GM23338 (cell line): Measurements from ENCODE around the gene CAPN14. TPM values are rescaled to one million over a fixed set of nuclear protein-coding genes. Genes with fewer than 3 reads are reported as not detected.

Source experiments
- ATAC-seq: fragments of 200-7000 bp; cut with Tn5 transposase; 3 replicates; pipeline ENCODE4 v1.9.1; 2020
- DNase-seq: peaks from one replicate; pipeline ENCODE4 v3.0.0-alpha.2; 2015; ENCODE audit warnings: low spot score
- H2AFZ ChIP-seq: fragments of 200-600 bp; sonication (generic); 2 replicates; pipeline ENCODE4 v1.8.0; 2016; ENCODE audit warnings: antibody characterized with exemption, mild to moderate bottlenecking, moderate library complexity
- H3F3A ChIP-seq: fragments of 200-600 bp; sonication (generic); replicated peaks from 2 replicates; pipeline ENCODE4 v1.8.0; 2017; ENCODE audit warnings: antibody characterized with exemption, mixed run types, low read depth
- H3K27ac ChIP-seq: fragments of 200-600 bp; sonication (generic); 2 replicates; pipeline ENCODE4 v1.6.1; 2016; ENCODE audit warnings: low read depth
- H3K27me3 ChIP-seq: fragments of 200-600 bp; sonication (generic); 2 replicates; pipeline ENCODE4 v1.8.0; 2016; ENCODE audit warnings: mild to moderate bottlenecking, mixed run types, moderate library complexity; ENCODE audit not compliant: insufficient read depth
- H3K36me3 ChIP-seq: fragments of 200-600 bp; sonication (generic); 2 replicates; pipeline ENCODE4 v1.8.0; 2016; ENCODE audit warnings: mild to moderate bottlenecking; ENCODE audit not compliant: insufficient read depth
- H3K4me1 ChIP-seq: fragments of 200-600 bp; sonication (generic); 2 replicates; pipeline ENCODE4 v1.8.0; 2016; ENCODE audit warnings: mild to moderate bottlenecking, moderate library complexity; ENCODE audit not compliant: insufficient read depth
- H3K4me2 ChIP-seq: fragments of 200-600 bp; sonication (generic); 2 replicates; pipeline ENCODE4 v1.7.1; 2017; ENCODE audit warnings: mixed run types
- H3K4me3 ChIP-seq: fragments of 200-600 bp; sonication (generic); 2 replicates; pipeline ENCODE4 v1.6.1; 2016; ENCODE audit warnings: mixed run types
- H3K79me2 ChIP-seq: fragments of 200-600 bp; sonication (generic); replicated peaks from 2 replicates; pipeline ENCODE4 v1.8.0; 2017; ENCODE audit warnings: mild to moderate bottlenecking; ENCODE audit not compliant: insufficient read depth
- H3K9me2 ChIP-seq: fragments of 200-600 bp; sonication (generic); 2 replicates; pipeline ENCODE4 v1.8.0; 2017; ENCODE audit not compliant: insufficient read depth
- H4K20me1 ChIP-seq: fragments of 200-600 bp; sonication (generic); replicated peaks from 2 replicates; pipeline ENCODE4 v1.8.0; 2017; ENCODE audit warnings: mild to moderate bottlenecking; ENCODE audit not compliant: insufficient read depth
- H3K27ac Mint-ChIP-seq: 2 replicates; pipeline ENCODE4 v1.8.0; 2020; ENCODE audit warnings: inconsistent platforms, mild to moderate bottlenecking, moderate library complexity, mixed read lengths
- H3K27me3 Mint-ChIP-seq: 3 replicates; pipeline ENCODE4 v1.8.0; 2022; ENCODE audit warnings: low read depth, mild to moderate bottlenecking, moderate library complexity, mixed read lengths, inconsistent platforms; ENCODE audit not compliant: insufficient read depth, poor library complexity
- H3K36me3 Mint-ChIP-seq: 3 replicates; pipeline ENCODE4 v1.8.0; 2021; ENCODE audit warnings: low read depth, mild to moderate bottlenecking, inconsistent platforms, moderate library complexity, mixed read lengths
- H3K4me1 Mint-ChIP-seq: 3 replicates; pipeline ENCODE4 v1.8.0; 2020; ENCODE audit warnings: mild to moderate bottlenecking, inconsistent platforms, mixed read lengths
- H3K4me3 Mint-ChIP-seq: 3 replicates; pipeline ENCODE4 v1.8.0; 2021; ENCODE audit warnings: moderate library complexity, mild to moderate bottlenecking, inconsistent platforms, mixed read lengths
- H3K9me3 Mint-ChIP-seq: 3 replicates; pipeline ENCODE4 v1.8.0; 2020; ENCODE audit warnings: moderate library complexity, mild to moderate bottlenecking, inconsistent platforms, mixed read lengths
- EZH2 ChIP-seq: fragments of 200-600 bp; sonication (generic); IDR thresholded peaks from one replicate; pipeline ENCODE4 v1.8.0; 2017; ENCODE audit warnings: antibody characterized with exemption, mild to moderate bottlenecking, low read depth; ENCODE audit not compliant: unreplicated experiment
- JUNB ChIP-seq: IDR thresholded peaks from one replicate; pipeline ENCODE4 v1.6.1; 2016; ENCODE audit warnings: antibody characterized with exemption; ENCODE audit not compliant: unreplicated experiment
- POLR2AphosphoS5 ChIP-seq: IDR thresholded peaks from 2 replicates; pipeline ENCODE4 v1.6.1; 2016; ENCODE audit warnings: antibody characterized with exemption, low read depth
- REST ChIP-seq: IDR thresholded peaks from one replicate; pipeline ENCODE4 v1.6.1; 2018; ENCODE audit warnings: antibody characterized with exemption; ENCODE audit not compliant: unreplicated experiment
- STAT1 ChIP-seq: IDR thresholded peaks from one replicate; pipeline ENCODE4 v1.6.1; 2016; ENCODE audit warnings: antibody characterized with exemption; ENCODE audit not compliant: unreplicated experiment
- ZNF114 ChIP-seq: fragments of 250-450 bp; sonication (Bioruptor Pico); IDR thresholded peaks from 2 replicates; pipeline ENCODE4 v1.5.0; 2020; ENCODE audit warnings: mild to moderate bottlenecking, moderate library complexity
- ZNF462 ChIP-seq: fragments of 250-450 bp; sonication (Bioruptor Pico); IDR thresholded peaks from 2 replicates; pipeline ENCODE4 v1.5.0; 2020; ENCODE audit warnings: mild to moderate bottlenecking, moderate library complexity
- long read RNA-seq: library from polyadenylated mRNA; unstranded; transcript quantifications from one replicate; pipeline ENCODE4 v2.0.0, GENCODE V29; 2020; ENCODE audit not compliant: unreplicated experiment
- polyA plus RNA-seq: library from polyadenylated mRNA; unstranded; fragments of >200 nt; fragmentation: Nextera tagmentation; extraction: Ambion mirVana; gene quantifications from 2 replicates; pipeline ENCODE4 v1.2.1, GENCODE V29; 2016
- total RNA-seq: library from RNA; depleted of rRNA; stranded (reverse); fragments of >200 nt; shearing (Covaris generic); gene quantifications from 2 replicates; pipeline ENCODE4 v1.2.3, GENCODE V29; 2014; rRNA removed
- TF ChIP-seq, protein P1 (sequence below), 2 experiments: fragments of 200-600 bp in 1 of 2; sonication (generic) in 1 of 2; conservative IDR thresholded peaks; 2 replicates each; pipeline versions ENCODE4 v1.5.1 to v1.6.1; 2016 to 2017; ENCODE audit warnings: antibody characterized with exemption in 2 of 2, low read depth in 2 of 2, mild to moderate bottlenecking in 2 of 2, moderate library complexity in 1 of 2

The CAPN14 gene
- 0.54 TPM in 1 of 2 replicates, not detected in the other for total RNA-seq
- 0.15 TPM in 1 of 2 replicates, not detected in the other for polyA plus RNA-seq
- long read RNA-seq, result 0 reads

DNA sequence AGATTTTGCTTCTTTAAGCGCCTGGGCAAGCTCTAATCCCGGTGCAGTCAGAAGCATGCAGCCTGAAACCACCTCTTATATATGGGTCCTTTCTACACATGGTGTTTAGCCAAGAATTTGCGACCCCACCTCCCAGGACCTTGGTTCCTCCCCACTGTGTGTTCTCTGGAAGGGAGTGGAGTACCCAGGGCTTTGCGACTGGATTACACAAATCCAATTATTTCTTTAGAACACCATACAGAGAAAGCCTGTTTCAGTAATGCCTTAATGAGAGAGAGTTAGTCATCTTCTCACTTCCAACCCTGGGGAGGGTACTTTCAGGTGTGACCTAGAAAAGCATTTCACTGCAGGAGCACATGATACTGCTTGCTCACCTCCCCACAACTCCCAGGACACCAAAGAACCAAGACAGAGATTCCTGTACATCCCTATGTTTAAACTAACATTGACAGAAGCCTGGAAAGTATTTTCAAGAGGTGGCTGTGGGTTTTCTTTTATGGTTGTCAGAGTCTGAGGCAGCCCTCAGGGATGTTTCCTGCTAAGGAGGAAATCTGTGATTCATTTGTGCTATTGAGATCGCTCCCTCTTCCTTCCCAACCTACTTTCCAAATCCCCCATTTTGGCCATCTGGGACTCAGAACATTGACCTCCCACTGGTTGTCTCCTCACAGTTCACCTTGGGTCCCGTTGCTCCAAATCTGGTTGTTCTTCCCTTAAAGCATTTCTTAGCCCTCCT is at the start of gene CAPN14:
Gene CAPN14 (minus strand): TSS at position 51 of the 736 bp plus-strand sequence. CDS start 12,068 bp downstream, outside the sequence.
- no peaks in the 10 kb centered on the region for H3K4me1 ChIP-seq
- no peak within 1 kb of the TSS for H3K4me3 ChIP-seq
- no peak within 1 kb of the TSS for H2AFZ ChIP-seq
- no peaks in the 10 kb centered on the region for H4K20me1 ChIP-seq
- Mint-ChIP-seq H3K4me1 (peaks cover 4% of the 10 kb centered on the region), H3K36me3 (no peaks in the 10 kb centered on the region), H3K27ac (no peak within 1 kb of the TSS), H3K9me3 (no peaks in the 10 kb centered on the region; the same call in 2 of the 3 replicates), H3K4me3 (no peak within 1 kb of the TSS), H3K27me3 (peaks cover 2% of the 10 kb centered on the region)
- TF ChIP-seq ZNF114 (CRISPR knock-in tag) (no peak), REST (no peak), ZNF462 (CRISPR knock-in tag) (no peak), JUNB (no peak), EZH2 (no peak), POLR2AphosphoS5 (no peak), STAT1 (no peak)
- TF ChIP-seq, protein P1, sequence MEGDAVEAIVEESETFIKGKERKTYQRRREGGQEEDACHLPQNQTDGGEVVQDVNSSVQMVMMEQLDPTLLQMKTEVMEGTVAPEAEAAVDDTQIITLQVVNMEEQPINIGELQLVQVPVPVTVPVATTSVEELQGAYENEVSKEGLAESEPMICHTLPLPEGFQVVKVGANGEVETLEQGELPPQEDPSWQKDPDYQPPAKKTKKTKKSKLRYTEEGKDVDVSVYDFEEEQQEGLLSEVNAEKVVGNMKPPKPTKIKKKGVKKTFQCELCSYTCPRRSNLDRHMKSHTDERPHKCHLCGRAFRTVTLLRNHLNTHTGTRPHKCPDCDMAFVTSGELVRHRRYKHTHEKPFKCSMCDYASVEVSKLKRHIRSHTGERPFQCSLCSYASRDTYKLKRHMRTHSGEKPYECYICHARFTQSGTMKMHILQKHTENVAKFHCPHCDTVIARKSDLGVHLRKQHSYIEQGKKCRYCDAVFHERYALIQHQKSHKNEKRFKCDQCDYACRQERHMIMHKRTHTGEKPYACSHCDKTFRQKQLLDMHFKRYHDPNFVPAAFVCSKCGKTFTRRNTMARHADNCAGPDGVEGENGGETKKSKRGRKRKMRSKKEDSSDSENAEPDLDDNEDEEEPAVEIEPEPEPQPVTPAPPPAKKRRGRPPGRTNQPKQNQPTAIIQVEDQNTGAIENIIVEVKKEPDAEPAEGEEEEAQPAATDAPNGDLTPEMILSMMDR (conservative IDR thresholded peaks at IDR 0.05; ENCODE audit: low read depth in 2 of 2), result no peak
- ATAC-seq, result no peak
- no peaks in the 10 kb centered on the region for H3K27me3 ChIP-seq
- H3K9me2 ChIP-seq, result no peaks in the 10 kb centered on the region
- H3K36me3 ChIP-seq, result no peaks in the 10 kb centered on the region
- H3K79me2 ChIP-seq, result no peaks in the 10 kb centered on the region
- DNase-seq, result no peak
- no peaks in the 10 kb centered on the region for H3F3A ChIP-seq
- H3K4me2 ChIP-seq, result no peak within 1 kb of the TSS
- no peak within 1 kb of the TSS for H3K27ac ChIP-seq
